ENCODE results near the gene TEKT5.
"Not testable (repeated sequence)": the region's sequence is repeated elsewhere in the genome, so short reads cannot be mapped to it uniquely, and the experiment has no call there.

Gene TEKT5

GRCh38 chr16:10658943-10659342, 35.8 kb downstream of the TEKT5 start:
- DNase-seq (ENCODE audit: low read depth), result no peak

GRCh38 chr16:10657925-10658324, 36.8 kb downstream of the TEKT5 start:
- DNase-seq (ENCODE audit: low read depth), result no peak

- DNase-seq (ENCODE audit: low read depth), result no peak
Measured at GRCh38 chr16:10656618-10657017, 38.1 kb downstream of the TEKT5 start.

GRCh38 chr16:10655415-10655977, 39.2 kb downstream of the TEKT5 start:
- no peak for DNase-seq (ENCODE audit: low read depth)

- DNase-seq (ENCODE audit: low read depth), result no peak
Measured at GRCh38 chr16:10654592-10655414, 39.9 kb downstream of the TEKT5 start.

- DNase-seq (ENCODE audit: low read depth), result no peak
Measured at GRCh38 chr16:10652730-10653590, 41.8 kb downstream of the TEKT5 start.

- DNase-seq (ENCODE audit: low read depth), result not testable (repeated sequence)
Measured at GRCh38 chr16:10649098-10649497, 45.6 kb downstream of the TEKT5 start.

GRCh38 chr16:10647721-10648296, 46.9 kb downstream of the TEKT5 start:
- no peak for DNase-seq (ENCODE audit: low read depth)

GRCh38 chr16:10647264-10647720, 47.4 kb downstream of the TEKT5 start:
- no peak for DNase-seq (ENCODE audit: low read depth)

GRCh38 chr16:10646581-10647263, 48.0 kb downstream of the TEKT5 start:
- DNase-seq (ENCODE audit: low read depth), result no peak

- DNase-seq (ENCODE audit: low read depth), result no peak
Measured at GRCh38 chr16:10646228-10646580, 48.5 kb downstream of the TEKT5 start.

- no peak for DNase-seq (ENCODE audit: low read depth)
Measured at GRCh38 chr16:10644092-10644491, 50.6 kb downstream of the TEKT5 start.

- no peak for DNase-seq (ENCODE audit: low read depth)
Measured at GRCh38 chr16:10642964-10643363, 51.8 kb downstream of the TEKT5 start.

- no peak for DNase-seq (ENCODE audit: low read depth)
Measured at GRCh38 chr16:10641953-10642949, 52.5 kb downstream of the TEKT5 start.

- DNase-seq (ENCODE audit: low read depth), result no peak
Measured at GRCh38 chr16:10641555-10641952, 53.2 kb downstream of the TEKT5 start.

GRCh38 chr16:10640934-10641333, 53.8 kb downstream of the TEKT5 start:
- no peak for DNase-seq (ENCODE audit: low read depth)

GRCh38 chr16:10638101-10638500, 56.6 kb downstream of the TEKT5 start:
- DNase-seq (ENCODE audit: low read depth), result no peak

- DNase-seq (ENCODE audit: low read depth), result no peak
Measured at GRCh38 chr16:10637337-10638037, 57.2 kb downstream of the TEKT5 start.

GRCh38 chr16:10635365-10636021, 59.2 kb downstream of the TEKT5 start:
- DNase-seq (ENCODE audit: low read depth), result no peak
